GM13977 (cell line): ENCODE data around the gene DNAJA2.

Experiments used
- DNase-seq: peaks from one replicate; pipeline ENCODE4 v3.0.0; 2012; ENCODE audit warnings: low spot score
- CTCF ChIP-seq: IDR thresholded peaks from 2 replicates; pipeline ENCODE4 v1.5.1; 2012; ENCODE audit warnings: mild to moderate bottlenecking, control low read depth; ENCODE audit not compliant: insufficient read depth; ENCODE audit errors: extremely low read depth, missing control alignments
- in situ Hi-C: fragments of 300-500 bp; cut with MboI; formaldehyde crosslinking; loops from one replicate; pipeline ENCODE4 v1.12.0; 2022; ENCODE audit warnings: low sequenced_read_pairs, low pct_unique_long_range_greater_than_20kb, mixed read lengths, inconsistent platforms; ENCODE audit not compliant: unreplicated experiment

Gene DNAJA2

GRCh38 chr16:46930861-46931260, 42.6 kb downstream of the DNAJA2 start:
- no peak for TF ChIP-seq CTCF
- DNase-seq = no peak
- in situ Hi-C loops = loop anchor here (10.0 to 25.0 kb wide), 2 partner anchors 256 to 1131 kb away; no protein-coding TSS in a partner anchor

GRCh38 chr16:46929378-46930332, 43.8 kb downstream of the DNAJA2 start:
- TF ChIP-seq CTCF = peak; percentile 96
- DNase-seq = peak; percentile 84
- in situ Hi-C loops = loop anchor here (10.0 to 25.0 kb wide), 2 partner anchors 255 to 1133 kb away; no protein-coding TSS in a partner anchor

- TF ChIP-seq CTCF = no peak
- in situ Hi-C loops = loop anchor here (25.0 kb wide), 1 partner anchor 1133 kb away; no protein-coding TSS in a partner anchor
- no peak for DNase-seq
Measured at GRCh38 chr16:46928811-46929210, 44.7 kb downstream of the DNAJA2 start.

- DNase-seq = no peak
- in situ Hi-C loops = loop anchor here (25.0 kb wide), 1 partner anchor 1135 kb away; no protein-coding TSS in a partner anchor
- TF ChIP-seq CTCF = no peak
Measured at GRCh38 chr16:46927273-46927672, 46.2 kb downstream of the DNAJA2 start.

- in situ Hi-C loops = loop anchor here (25.0 kb wide), 1 partner anchor 1136 kb away; no protein-coding TSS in a partner anchor
- no peak for TF ChIP-seq CTCF
- DNase-seq = no peak
Measured at GRCh38 chr16:46926470-46927225, 46.8 kb downstream of the DNAJA2 start.

- no peak for TF ChIP-seq CTCF
- in situ Hi-C loops = loop anchor here (5.0 kb wide), 1 partner anchor 67 kb away; no protein-coding TSS in a partner anchor
- no peak for DNase-seq
Measured at GRCh38 chr16:46924402-46924801, 49.1 kb downstream of the DNAJA2 start.
